GM23338 (cell line): ENCODE data around the gene DENND6A. TPM values are rescaled to one million over a fixed set of nuclear protein-coding genes. Genes with fewer than 3 reads are reported as not detected.

Source experiments
- ATAC-seq: fragments of 200-7000 bp; cut with Tn5 transposase; 3 replicates; pipeline ENCODE4 v1.9.1; 2020
- DNase-seq: peaks from one replicate; pipeline ENCODE4 v3.0.0-alpha.2; 2015; ENCODE audit warnings: low spot score
- H2AFZ ChIP-seq: fragments of 200-600 bp; sonication (generic); 2 replicates; pipeline ENCODE4 v1.8.0; 2016; ENCODE audit warnings: antibody characterized with exemption, mild to moderate bottlenecking, moderate library complexity
- H3F3A ChIP-seq: fragments of 200-600 bp; sonication (generic); replicated peaks from 2 replicates; pipeline ENCODE4 v1.8.0; 2017; ENCODE audit warnings: antibody characterized with exemption, mixed run types, low read depth
- H3K27ac ChIP-seq: fragments of 200-600 bp; sonication (generic); 2 replicates; pipeline ENCODE4 v1.6.1; 2016; ENCODE audit warnings: low read depth
- H3K27me3 ChIP-seq: fragments of 200-600 bp; sonication (generic); 2 replicates; pipeline ENCODE4 v1.8.0; 2016; ENCODE audit warnings: mild to moderate bottlenecking, mixed run types, moderate library complexity; ENCODE audit not compliant: insufficient read depth
- H3K36me3 ChIP-seq: fragments of 200-600 bp; sonication (generic); 2 replicates; pipeline ENCODE4 v1.8.0; 2016; ENCODE audit warnings: mild to moderate bottlenecking; ENCODE audit not compliant: insufficient read depth
- H3K4me1 ChIP-seq: fragments of 200-600 bp; sonication (generic); 2 replicates; pipeline ENCODE4 v1.8.0; 2016; ENCODE audit warnings: mild to moderate bottlenecking, moderate library complexity; ENCODE audit not compliant: insufficient read depth
- H3K4me2 ChIP-seq: fragments of 200-600 bp; sonication (generic); 2 replicates; pipeline ENCODE4 v1.7.1; 2017; ENCODE audit warnings: mixed run types
- H3K4me3 ChIP-seq: fragments of 200-600 bp; sonication (generic); 2 replicates; pipeline ENCODE4 v1.6.1; 2016; ENCODE audit warnings: mixed run types
- H3K79me2 ChIP-seq: fragments of 200-600 bp; sonication (generic); replicated peaks from 2 replicates; pipeline ENCODE4 v1.8.0; 2017; ENCODE audit warnings: mild to moderate bottlenecking; ENCODE audit not compliant: insufficient read depth
- H3K9me2 ChIP-seq: fragments of 200-600 bp; sonication (generic); 2 replicates; pipeline ENCODE4 v1.8.0; 2017; ENCODE audit not compliant: insufficient read depth
- H4K20me1 ChIP-seq: fragments of 200-600 bp; sonication (generic); replicated peaks from 2 replicates; pipeline ENCODE4 v1.8.0; 2017; ENCODE audit warnings: mild to moderate bottlenecking; ENCODE audit not compliant: insufficient read depth
- H3K27ac Mint-ChIP-seq: 2 replicates; pipeline ENCODE4 v1.8.0; 2020; ENCODE audit warnings: inconsistent platforms, mild to moderate bottlenecking, moderate library complexity, mixed read lengths
- H3K27me3 Mint-ChIP-seq: 3 replicates; pipeline ENCODE4 v1.8.0; 2022; ENCODE audit warnings: low read depth, mild to moderate bottlenecking, moderate library complexity, mixed read lengths, inconsistent platforms; ENCODE audit not compliant: insufficient read depth, poor library complexity
- H3K36me3 Mint-ChIP-seq: 3 replicates; pipeline ENCODE4 v1.8.0; 2021; ENCODE audit warnings: low read depth, mild to moderate bottlenecking, inconsistent platforms, moderate library complexity, mixed read lengths
- H3K4me1 Mint-ChIP-seq: 3 replicates; pipeline ENCODE4 v1.8.0; 2020; ENCODE audit warnings: mild to moderate bottlenecking, inconsistent platforms, mixed read lengths
- H3K4me3 Mint-ChIP-seq: 3 replicates; pipeline ENCODE4 v1.8.0; 2021; ENCODE audit warnings: moderate library complexity, mild to moderate bottlenecking, inconsistent platforms, mixed read lengths
- H3K9me3 Mint-ChIP-seq: 3 replicates; pipeline ENCODE4 v1.8.0; 2020; ENCODE audit warnings: moderate library complexity, mild to moderate bottlenecking, inconsistent platforms, mixed read lengths
- CREB1 ChIP-seq: fragments of 250-450 bp; sonication (Bioruptor Pico); IDR thresholded peaks from 2 replicates; pipeline ENCODE4 v1.5.0; 2020; ENCODE audit warnings: low read depth, mild to moderate bottlenecking, moderate library complexity
- EZH2 ChIP-seq: fragments of 200-600 bp; sonication (generic); IDR thresholded peaks from one replicate; pipeline ENCODE4 v1.8.0; 2017; ENCODE audit warnings: antibody characterized with exemption, mild to moderate bottlenecking, low read depth; ENCODE audit not compliant: unreplicated experiment
- JUNB ChIP-seq: IDR thresholded peaks from one replicate; pipeline ENCODE4 v1.6.1; 2016; ENCODE audit warnings: antibody characterized with exemption; ENCODE audit not compliant: unreplicated experiment
- POLR2AphosphoS5 ChIP-seq: IDR thresholded peaks from 2 replicates; pipeline ENCODE4 v1.6.1; 2016; ENCODE audit warnings: antibody characterized with exemption, low read depth
- STAT1 ChIP-seq: IDR thresholded peaks from one replicate; pipeline ENCODE4 v1.6.1; 2016; ENCODE audit warnings: antibody characterized with exemption; ENCODE audit not compliant: unreplicated experiment
- ZNF114 ChIP-seq: fragments of 250-450 bp; sonication (Bioruptor Pico); IDR thresholded peaks from 2 replicates; pipeline ENCODE4 v1.5.0; 2020; ENCODE audit warnings: mild to moderate bottlenecking, moderate library complexity
- ZNF331 ChIP-seq: fragments of 250-450 bp; sonication (Bioruptor Pico); IDR thresholded peaks from 2 replicates; pipeline ENCODE4 v1.5.0; 2020; ENCODE audit warnings: low read depth, mild to moderate bottlenecking, moderate library complexity
- polyA plus RNA-seq: library from polyadenylated mRNA; unstranded; fragments of >200 nt; fragmentation: Nextera tagmentation; extraction: Ambion mirVana; gene quantifications from 2 replicates; pipeline ENCODE4 v1.2.1, GENCODE V29; 2016
- total RNA-seq: library from RNA; depleted of rRNA; stranded (reverse); fragments of >200 nt; shearing (Covaris generic); gene quantifications from 2 replicates; pipeline ENCODE4 v1.2.3, GENCODE V29; 2014
- TF ChIP-seq, protein P1 (sequence below): IDR thresholded peaks from 2 replicates; pipeline ENCODE4 v1.6.1; 2016; ENCODE audit warnings: antibody characterized with exemption
- TF ChIP-seq, protein P2 (sequence below), 2 experiments: fragments of 200-600 bp in 1 of 2; sonication (generic) in 1 of 2; conservative IDR thresholded peaks; 2 replicates each; pipeline versions ENCODE4 v1.5.1 to v1.6.1; 2016 to 2017; ENCODE audit warnings: antibody characterized with exemption in 2 of 2, low read depth in 2 of 2, mild to moderate bottlenecking in 2 of 2, moderate library complexity in 1 of 2
- TF ChIP-seq, protein P3 (sequence below): IDR thresholded peaks from one replicate; pipeline ENCODE4 v1.6.1; 2018; ENCODE audit warnings: antibody characterized with exemption; ENCODE audit not compliant: unreplicated experiment

DENND6A gene
- total and polyA plus RNA-seq, 2 experiments from 2014 or later = 7.5 to 17.5 TPM

DNA sequence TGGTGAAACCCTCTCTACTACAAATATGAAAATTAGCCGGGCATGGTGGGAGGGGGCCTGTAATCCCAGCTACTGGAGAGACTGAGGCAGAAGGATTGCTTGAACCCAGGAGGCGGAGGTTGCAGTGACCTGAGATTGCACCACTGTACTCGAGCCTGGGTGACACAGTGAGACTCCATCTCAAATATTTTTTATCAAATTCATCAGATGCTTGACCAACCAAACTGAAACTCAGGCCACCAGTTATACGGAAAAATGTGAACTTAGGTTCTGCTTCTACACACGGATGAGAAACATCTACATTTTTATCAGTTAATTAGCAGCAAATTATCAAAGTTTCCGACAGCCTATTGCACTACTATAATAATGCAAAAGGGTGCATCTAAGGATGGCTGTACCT lies 100.6 kb downstream of the DENND6A start:
- 0 out of 2 replicates have a peak, but pooled peaks cover 5% of the 10 kb centered on the region for H3F3A ChIP-seq
- Mint-ChIP-seq H3K27ac (no peak overlapping the region), H3K4me1 (peaks cover 14% of the 10 kb centered on the region), H3K36me3 (peaks cover 34% of the 10 kb centered on the region), H3K27me3 (peaks cover 6% of the 10 kb centered on the region), H3K4me3 (no peak overlapping the region), H3K9me3 (no peaks in the 10 kb centered on the region; the same call in 2 of the 3 replicates)
- H3K4me3 ChIP-seq = no peak overlapping the region
- no peaks in the 10 kb centered on the region for H3K27me3 ChIP-seq
- no peaks in the 10 kb centered on the region; the same call in 1 of the 2 replicates for H3K36me3 ChIP-seq
- H3K79me2 ChIP-seq = peaks cover 96% of the 10 kb centered on the region
- TF ChIP-seq JUNB (no peak), STAT1 (no peak), CREB1 (no peak), ZNF331 (no peak), ZNF114 (CRISPR knock-in tag) (no peak)
- TF ChIP-seq, protein P1, sequence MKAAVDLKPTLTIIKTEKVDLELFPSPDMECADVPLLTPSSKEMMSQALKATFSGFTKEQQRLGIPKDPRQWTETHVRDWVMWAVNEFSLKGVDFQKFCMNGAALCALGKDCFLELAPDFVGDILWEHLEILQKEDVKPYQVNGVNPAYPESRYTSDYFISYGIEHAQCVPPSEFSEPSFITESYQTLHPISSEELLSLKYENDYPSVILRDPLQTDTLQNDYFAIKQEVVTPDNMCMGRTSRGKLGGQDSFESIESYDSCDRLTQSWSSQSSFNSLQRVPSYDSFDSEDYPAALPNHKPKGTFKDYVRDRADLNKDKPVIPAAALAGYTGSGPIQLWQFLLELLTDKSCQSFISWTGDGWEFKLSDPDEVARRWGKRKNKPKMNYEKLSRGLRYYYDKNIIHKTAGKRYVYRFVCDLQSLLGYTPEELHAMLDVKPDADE = no peak
- TF ChIP-seq, protein P2, sequence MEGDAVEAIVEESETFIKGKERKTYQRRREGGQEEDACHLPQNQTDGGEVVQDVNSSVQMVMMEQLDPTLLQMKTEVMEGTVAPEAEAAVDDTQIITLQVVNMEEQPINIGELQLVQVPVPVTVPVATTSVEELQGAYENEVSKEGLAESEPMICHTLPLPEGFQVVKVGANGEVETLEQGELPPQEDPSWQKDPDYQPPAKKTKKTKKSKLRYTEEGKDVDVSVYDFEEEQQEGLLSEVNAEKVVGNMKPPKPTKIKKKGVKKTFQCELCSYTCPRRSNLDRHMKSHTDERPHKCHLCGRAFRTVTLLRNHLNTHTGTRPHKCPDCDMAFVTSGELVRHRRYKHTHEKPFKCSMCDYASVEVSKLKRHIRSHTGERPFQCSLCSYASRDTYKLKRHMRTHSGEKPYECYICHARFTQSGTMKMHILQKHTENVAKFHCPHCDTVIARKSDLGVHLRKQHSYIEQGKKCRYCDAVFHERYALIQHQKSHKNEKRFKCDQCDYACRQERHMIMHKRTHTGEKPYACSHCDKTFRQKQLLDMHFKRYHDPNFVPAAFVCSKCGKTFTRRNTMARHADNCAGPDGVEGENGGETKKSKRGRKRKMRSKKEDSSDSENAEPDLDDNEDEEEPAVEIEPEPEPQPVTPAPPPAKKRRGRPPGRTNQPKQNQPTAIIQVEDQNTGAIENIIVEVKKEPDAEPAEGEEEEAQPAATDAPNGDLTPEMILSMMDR (conservative IDR thresholded peaks at IDR 0.05; ENCODE audit: low read depth in 2 of 2) = no peak
- TF ChIP-seq, protein P3, sequence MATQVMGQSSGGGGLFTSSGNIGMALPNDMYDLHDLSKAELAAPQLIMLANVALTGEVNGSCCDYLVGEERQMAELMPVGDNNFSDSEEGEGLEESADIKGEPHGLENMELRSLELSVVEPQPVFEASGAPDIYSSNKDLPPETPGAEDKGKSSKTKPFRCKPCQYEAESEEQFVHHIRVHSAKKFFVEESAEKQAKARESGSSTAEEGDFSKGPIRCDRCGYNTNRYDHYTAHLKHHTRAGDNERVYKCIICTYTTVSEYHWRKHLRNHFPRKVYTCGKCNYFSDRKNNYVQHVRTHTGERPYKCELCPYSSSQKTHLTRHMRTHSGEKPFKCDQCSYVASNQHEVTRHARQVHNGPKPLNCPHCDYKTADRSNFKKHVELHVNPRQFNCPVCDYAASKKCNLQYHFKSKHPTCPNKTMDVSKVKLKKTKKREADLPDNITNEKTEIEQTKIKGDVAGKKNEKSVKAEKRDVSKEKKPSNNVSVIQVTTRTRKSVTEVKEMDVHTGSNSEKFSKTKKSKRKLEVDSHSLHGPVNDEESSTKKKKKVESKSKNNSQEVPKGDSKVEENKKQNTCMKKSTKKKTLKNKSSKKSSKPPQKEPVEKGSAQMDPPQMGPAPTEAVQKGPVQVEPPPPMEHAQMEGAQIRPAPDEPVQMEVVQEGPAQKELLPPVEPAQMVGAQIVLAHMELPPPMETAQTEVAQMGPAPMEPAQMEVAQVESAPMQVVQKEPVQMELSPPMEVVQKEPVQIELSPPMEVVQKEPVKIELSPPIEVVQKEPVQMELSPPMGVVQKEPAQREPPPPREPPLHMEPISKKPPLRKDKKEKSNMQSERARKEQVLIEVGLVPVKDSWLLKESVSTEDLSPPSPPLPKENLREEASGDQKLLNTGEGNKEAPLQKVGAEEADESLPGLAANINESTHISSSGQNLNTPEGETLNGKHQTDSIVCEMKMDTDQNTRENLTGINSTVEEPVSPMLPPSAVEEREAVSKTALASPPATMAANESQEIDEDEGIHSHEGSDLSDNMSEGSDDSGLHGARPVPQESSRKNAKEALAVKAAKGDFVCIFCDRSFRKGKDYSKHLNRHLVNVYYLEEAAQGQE = no peak
- peaks cover 9% of the 10 kb centered on the region for H3K4me1 ChIP-seq
- H3K27ac ChIP-seq = no peak overlapping the region
- H3K4me2 ChIP-seq = no peak overlapping the region
- H2AFZ ChIP-seq = no peak overlapping the region
- ATAC-seq (no peak), DNase-seq (no peak)
- no peaks in the 10 kb centered on the region for H3K9me2 ChIP-seq
- H4K20me1 ChIP-seq = peaks cover 58% of the 10 kb centered on the region

DNA sequence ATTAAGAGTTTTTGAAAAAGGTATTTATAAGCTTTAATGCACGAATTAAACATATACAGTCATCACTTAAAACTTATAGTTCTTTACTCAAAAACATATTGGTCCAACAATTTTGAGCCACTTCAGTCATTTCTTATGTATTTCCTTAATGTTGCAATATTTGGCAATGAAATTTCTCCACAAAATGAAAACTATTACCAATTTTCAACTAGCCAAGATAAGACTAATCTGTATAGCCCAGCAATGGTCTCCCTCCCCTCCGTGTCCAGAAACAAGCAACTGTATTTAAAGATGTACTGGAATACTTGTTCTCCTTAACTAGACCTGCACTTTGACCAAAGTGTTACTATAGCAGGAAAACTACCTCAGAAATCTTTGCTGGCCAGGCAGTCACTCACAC lies 105.0 kb downstream of the DENND6A start:
- Histone ChIP-seq H3K4me3 (no peak overlapping the region), H3K79me2 (peaks cover 100% of the 10 kb centered on the region), H3K4me1 (no peaks in the 10 kb centered on the region), H3F3A (no peaks in the 10 kb centered on the region), H3K27ac (no peak overlapping the region), H2AFZ (no peak overlapping the region), H3K36me3 (0 out of 2 replicates have a peak, but pooled peaks cover 3% of the 10 kb centered on the region), H3K9me2 (no peaks in the 10 kb centered on the region), H3K4me2 (no peak overlapping the region), H3K27me3 (no peaks in the 10 kb centered on the region), H4K20me1 (peaks cover 55% of the 10 kb centered on the region)
- Mint-ChIP-seq H3K9me3 (no peaks in the 10 kb centered on the region), H3K27me3 (no peaks in the 10 kb centered on the region), H3K27ac (no peak overlapping the region), H3K36me3 (peaks cover 13% of the 10 kb centered on the region; the same call in 2 of the 3 replicates), H3K4me1 (no peaks in the 10 kb centered on the region), H3K4me3 (no peak overlapping the region)
- no peak for DNase-seq
- no peak for ATAC-seq
- TF ChIP-seq EZH2 (no peak), STAT1 (no peak), POLR2AphosphoS5 (no peak), ZNF331 (no peak)
